LoVo (cell line): Measurements from ENCODE around the gene KMT2C.
A peak's percentile ranks its signal among the peaks of the same experiment; 100 is the strongest.
"Not testable (repeated sequence)": the region's sequence is repeated elsewhere in the genome, so short reads cannot be mapped to it uniquely, and the experiment has no call there.

Source experiments
- DNase-seq: peaks from one replicate; pipeline ENCODE4 v3.0.0-alpha.2; 2016; ENCODE audit warnings: low spot score

KMT2C gene

DNA sequence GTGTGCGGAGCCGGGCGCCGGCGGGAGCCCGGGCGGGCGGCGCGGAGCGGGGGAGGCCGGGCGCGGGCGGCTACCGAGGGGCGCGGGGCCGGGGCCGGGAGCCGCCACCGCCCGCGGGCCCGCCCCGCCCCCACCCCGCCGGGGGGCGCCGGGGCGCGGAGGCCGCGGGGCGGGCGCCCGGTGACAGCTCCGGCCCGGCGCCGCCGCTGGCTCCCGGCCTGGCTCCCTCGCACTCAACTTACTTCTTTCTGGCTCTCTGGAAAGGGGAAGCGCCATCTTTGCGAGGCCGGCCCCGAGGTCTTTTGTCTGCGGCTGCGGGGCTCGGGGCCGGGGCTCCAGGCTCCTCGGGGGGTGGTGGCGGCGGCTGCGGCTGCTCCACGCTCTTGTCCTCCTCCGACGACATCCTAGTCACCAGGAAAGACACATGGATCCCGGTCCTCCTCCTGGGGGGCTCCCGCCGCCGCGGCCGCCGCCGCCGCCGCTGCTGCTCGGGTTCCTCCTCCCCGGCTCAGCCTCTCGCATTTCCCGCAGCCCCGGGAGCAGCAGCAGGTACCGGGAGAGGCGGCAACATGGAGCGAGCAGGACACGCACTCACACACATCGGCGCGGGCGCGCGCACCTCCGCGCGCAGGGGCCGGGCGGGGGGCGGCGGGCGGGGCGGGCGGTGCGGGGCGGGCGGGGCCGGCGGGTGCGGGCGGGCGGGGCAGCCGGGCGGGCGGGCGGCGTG is at the start of gene KMT2C:
Gene KMT2C (minus strand): TSS at position 620 of the 727 bp plus-strand sequence. CDS start 217 bp downstream, at position 403.
- peak; percentile 58 for DNase-seq

DNA sequence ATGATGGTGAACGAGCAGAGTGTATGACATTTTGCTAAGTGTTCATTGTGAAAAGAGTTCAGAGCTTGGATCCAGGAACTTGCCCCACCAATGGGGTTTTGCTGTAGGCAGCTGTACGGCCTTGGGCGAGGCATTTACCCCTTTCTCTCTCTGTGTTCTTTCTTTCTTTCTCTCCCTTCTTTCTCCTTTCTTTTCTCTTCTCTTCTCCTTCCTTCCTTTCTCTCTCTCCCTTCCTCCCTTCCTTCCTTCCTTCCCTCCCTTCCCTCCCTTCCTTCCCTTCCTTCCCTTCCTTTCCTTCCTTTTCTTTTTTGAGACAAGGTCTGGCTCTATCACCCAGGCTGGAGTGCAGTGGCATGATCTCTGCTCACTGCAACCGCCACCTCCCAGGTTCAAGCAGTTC is 45.3 kb upstream of the KMT2C start:
- no peak for DNase-seq

DNA sequence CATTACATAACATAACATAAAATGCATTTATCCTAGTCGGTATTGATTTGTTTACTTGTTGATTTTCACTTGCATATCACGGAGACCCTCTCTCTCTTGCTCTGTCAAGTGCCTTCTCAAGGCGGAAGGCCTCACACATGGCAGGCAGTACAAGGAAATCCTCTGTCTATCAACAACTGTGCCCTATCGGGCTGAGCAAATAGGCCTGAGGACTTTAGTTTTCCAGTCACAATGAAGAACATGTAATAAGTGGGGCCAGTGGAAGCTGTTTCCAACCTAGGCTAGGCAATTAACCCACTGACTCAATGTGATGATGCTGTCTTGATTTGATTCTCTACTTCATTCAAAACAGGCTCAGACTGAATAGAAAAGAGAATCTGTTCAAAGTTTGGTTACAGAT is 44.9 kb upstream of the KMT2C start:
- no peak for DNase-seq

DNA sequence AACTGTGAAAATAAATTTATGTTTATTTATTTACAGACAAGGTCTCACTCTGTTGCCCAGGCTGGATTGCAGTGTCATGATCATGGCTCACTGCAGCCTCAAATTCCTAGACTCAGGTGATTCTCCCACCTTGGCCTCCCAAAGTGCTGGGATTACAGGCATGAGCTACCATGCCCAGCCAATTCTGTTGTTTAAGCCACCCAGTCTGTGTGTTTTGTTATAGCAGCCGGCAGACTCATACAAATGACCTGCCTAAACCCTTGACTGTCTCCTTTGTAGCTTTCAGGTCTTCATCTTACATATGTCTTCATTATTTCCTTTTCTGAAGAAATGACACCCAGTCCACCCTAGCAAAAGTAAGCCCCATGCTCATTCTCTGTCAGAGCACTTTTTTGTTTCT is 43.8 kb upstream of the KMT2C start:
- no peak for DNase-seq

DNA sequence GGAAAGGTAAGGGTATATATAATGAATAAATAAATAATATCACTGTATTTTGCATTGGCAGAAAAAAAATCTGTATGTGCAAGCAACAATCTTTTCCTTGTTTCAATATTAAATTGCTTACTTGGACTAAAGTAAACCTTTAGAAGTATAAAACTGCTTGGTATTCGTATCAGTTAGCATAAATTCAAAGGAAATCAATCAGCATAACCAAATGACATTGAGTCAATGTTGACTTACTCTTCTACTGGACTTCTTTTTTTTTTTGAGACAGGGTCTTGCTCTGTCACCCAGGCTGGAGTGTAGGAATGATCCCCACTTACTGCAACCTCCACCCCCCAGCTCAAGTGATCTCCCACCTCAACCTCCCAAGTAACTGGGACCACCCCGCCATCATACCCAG is 42.3 kb upstream of the KMT2C start:
- DNase-seq: no peak

DNA sequence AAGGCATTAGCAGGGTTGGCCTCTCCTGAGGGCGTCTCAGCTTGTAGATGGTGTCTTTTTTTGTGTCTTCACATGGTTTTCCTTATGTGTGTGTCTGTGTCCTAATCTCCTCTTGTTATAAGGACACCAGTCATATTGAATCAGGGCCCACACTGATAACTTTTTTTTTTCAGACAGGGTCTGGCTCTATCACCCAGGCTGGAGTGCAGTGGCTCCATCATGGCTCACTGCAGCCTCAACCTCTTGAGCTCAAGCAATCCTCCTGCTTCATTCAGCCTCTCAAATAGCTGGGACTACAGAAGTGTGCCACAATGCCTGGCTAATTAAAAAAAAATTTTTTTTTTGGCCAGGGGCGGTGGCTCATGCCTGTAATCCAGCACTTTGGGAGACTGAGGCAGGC is 41.3 kb upstream of the KMT2C start:
- DNase-seq: no peak

DNA sequence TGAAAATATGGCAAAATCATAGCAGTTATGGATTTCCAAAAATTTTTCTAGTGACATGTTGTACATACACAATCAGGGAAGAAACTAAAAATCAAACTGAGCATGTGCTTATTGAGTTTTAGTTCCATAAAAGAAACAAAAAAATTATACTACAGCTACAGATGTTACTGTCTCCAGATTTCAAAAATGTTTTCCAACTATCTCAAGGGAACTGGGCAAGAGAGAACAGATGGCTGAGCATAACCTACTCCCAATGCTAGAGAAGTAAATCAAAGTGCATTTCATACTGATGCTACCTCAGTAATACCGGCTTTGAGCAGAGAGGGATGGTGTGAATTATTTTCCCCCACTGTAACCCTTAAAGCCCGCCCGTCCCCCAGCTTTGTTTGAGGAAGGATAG is 40.7 kb upstream of the KMT2C start:
- no peak for DNase-seq

DNA sequence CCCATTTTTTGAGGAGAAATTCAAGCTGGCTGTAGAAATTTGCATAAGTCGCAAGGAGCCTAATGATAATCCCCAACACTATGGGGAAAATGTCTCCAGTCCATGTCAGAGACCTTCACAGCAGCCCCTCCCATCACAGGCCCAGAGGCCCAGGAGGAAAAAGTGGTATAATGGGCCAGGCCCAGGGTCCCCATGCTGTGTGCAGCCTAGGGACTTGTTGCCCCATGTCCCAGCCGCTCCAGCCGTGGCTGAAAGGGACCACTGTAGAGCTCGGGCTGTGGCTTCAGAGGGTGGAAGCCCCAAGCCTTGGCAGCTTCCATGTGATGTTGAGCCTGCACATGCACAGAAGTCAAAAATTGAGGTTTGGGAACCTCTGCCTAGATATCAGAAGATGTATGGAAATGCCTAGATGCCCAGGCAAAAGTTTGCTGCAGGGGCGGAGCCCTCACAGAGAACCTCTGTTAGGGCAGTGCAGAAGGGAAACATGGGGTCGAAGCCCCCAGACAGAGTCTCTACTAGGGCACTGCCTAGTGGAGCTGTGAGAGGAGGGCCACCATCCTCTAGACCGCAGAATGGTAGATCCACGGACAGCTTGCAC is 35.3 kb upstream of the KMT2C start:
- DNase-seq: not testable (repeated sequence)

DNA sequence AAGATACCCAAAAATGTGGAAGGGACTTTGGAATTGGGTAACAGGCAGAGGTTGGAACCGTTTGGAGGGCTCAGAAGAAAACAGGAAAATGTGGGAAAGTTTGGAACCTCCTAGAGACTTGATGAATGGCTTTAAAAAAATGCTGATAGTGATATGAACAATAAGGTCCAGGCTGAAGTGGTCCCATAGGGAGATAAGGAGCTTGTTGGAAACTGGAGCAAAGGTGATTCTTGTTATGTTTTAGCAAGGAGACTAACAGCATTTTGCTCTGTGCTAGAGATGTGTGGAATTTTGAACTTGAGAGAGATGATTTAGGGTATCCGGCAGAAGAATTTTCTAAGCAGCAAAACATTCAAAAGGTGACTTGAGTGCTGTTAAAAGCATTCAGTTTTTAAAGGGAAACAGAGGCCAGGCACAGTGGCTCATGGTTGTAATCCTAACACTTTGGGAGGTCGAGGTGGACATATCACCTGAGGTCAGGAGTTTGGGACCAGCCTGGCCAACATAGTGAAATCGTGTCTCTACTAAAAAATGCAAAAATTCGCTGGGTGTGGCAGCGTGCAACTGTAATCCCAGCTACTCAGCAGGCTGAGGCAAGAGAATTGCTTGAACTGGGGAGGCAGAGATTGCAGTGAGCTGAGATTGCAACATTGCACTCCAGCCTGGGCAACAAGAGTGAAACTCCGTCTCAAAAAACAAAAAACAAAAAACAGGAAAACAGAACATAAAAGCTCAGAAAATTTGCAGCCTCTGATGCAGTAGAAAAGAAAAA is 34.6 kb upstream of the KMT2C start:
- not testable (repeated sequence) for DNase-seq

GRCh38 chr7:152469576-152469975 is 33.8 kb upstream of the KMT2C start:
- not testable (repeated sequence) for DNase-seq

GRCh38 chr7:152467225-152467624 is 31.4 kb upstream of the KMT2C start:
- DNase-seq: no peak

GRCh38 chr7:152465119-152465387 is 29.2 kb upstream of the KMT2C start:
- no peak for DNase-seq

- DNase-seq: peak; percentile 76
Observed at GRCh38 chr7:152464312-152465118, 28.7 kb upstream of the KMT2C start.

DNA sequence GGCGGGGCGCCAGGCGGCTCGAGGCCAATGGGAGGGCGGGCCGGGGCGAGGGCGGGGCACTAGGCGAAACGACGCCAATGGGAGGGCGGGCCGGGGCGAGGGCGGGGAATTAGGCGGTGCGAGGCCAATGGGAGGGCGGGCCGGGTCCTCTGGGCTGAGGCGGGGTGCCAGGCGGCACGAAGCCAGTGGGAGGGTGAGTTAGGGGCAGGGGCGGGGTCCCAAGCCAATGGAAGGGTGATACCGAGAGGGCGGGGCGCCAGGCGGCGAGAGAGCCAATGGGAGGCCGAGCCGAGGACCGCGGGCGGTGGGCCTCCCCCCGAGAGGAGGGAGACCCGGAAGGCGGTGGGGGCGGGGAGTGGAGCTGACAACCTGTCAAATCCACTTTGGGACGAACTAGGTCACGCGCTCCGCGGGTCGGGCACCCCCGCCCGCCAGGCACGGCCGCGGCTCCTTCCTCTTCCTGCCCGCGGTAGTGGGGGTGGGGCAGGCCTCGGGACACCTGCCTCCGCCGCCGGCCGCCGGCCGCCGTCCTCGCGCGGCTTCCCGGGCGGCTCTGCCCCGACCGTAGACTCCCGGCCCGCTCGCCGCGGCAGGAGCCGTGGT is 28.0 kb upstream of the KMT2C start:
- DNase-seq: peak; percentile 100

DNA sequence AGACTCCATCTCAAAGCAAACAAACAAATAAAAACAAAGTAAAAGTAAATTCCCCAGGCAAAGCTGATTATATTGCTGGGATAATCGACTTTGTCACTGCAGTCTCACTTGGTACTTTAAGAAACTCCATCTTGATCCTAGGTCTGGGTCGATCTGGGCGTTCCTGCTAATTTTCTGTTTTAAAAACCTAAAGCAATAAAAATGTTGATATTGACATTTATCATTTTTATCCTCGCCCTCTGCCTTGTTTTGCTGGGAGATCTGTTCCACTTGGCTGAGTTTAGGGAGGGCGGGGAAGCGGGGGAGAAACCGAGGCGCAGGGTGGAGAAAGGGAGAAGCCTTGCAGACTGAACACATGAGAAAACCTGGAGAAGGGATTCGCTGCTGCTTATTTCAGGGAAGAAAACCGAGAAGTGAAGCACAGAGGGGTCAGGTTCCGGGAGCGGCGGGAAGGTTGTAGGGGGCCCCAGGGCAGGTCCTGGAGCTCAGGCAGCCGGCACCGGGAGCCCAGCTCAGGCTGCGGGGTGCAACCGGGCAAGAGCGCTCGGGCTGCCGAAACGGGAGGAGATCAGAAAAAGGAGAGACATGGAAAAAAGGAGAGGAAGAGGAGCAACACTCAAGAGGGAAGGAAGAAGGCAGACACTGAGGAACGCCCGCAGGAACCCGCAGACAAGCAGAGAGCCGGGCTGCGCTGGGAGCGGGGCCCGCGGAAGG is 27.3 kb upstream of the KMT2C start:
- DNase-seq: no peak

DNA sequence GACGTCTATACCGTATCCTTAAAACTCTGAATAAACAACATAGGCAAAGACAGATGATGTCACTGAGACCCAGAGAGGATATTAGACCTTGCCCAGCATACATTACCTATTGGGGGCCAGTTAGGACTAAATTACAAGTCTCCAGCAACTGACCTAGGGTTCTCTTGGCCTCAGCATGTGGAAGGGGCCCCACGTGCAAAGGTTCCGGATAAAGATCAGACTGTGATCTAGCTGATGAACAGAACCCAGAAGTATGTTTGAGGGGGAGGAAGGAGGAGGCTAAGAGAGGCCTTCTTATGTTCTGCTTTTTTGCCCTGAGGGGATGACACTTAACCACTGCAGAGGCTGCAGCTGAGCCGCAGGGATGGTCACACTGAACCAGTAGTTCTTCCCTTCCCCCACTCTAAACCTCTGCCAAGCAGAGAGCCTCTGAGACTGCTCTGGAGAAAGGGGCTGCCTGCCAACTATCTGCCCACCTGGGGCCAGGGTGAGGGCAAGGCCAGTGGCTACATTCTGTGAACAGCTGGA is 24.0 kb upstream of the KMT2C start:
- no peak for DNase-seq

GRCh38 chr7:152451356-152451755 is 15.6 kb upstream of the KMT2C start:
- no peak for DNase-seq

GRCh38 chr7:152445386-152446008 is 9.7 kb upstream of the KMT2C start:
- not testable (repeated sequence) for DNase-seq

DNA sequence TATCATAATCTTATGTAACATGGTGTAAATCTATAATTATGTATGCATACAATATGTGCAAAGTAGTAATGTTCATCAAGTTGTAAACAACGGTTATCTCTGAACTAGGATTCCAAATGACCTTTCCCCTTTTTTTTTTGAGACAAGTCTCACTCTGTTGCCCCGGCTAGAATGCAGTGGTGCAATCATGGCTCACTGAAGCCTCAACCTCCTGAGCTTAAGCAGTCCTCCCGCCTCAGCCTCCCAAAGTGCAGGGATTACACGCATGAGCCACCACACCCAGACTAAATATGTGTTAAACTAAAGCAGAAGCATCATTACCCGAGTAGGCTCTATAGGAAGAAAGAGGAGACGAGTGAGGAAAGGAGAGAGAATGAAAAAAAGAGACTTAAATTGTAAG is 7.8 kb upstream of the KMT2C start:
- DNase-seq: no peak

DNA sequence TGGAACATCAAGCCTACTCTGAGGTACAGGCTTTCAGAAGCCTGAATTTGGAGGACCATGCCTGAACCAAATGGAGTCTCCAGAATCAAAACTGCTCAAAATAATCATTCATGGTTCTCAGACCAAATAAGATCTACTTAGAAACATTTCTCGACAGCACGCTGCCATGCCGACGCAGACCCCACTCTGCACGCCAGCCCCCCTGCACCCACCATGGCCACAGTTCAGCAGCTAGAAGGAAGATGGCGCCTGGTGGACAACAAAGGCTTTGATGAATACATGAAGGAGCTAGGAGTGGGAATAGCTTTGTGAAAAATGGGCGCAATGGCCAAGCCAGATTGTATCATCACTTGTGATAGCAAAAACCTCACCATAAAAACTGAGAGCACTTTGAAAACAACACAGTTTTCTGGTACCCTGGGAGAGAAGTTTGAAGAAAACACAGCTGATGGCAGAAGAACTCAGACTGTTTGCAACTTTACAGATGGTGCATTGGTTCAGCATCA is 6.6 kb upstream of the KMT2C start:
- DNase-seq: no peak

GRCh38 chr7:152441810-152442209 is 6.0 kb upstream of the KMT2C start:
- DNase-seq: not testable (repeated sequence)
